Stimulated activated CD4-positive, alpha-beta T cell treated with anti-CD3 and anti-CD28 coated beads, Interleukin-1b, Interleukin-23, amount 100 ng/mL, for 4 hours (primary cell): ENCODE results near the gene GBGT1.

Experiments
- DNase-seq, 2 donors: peaks; one replicate each; pipeline ENCODE4 v3.0.0-alpha.2; 2020; ENCODE audit warnings: low read depth in 2 of 2

GBGT1 gene

DNA sequence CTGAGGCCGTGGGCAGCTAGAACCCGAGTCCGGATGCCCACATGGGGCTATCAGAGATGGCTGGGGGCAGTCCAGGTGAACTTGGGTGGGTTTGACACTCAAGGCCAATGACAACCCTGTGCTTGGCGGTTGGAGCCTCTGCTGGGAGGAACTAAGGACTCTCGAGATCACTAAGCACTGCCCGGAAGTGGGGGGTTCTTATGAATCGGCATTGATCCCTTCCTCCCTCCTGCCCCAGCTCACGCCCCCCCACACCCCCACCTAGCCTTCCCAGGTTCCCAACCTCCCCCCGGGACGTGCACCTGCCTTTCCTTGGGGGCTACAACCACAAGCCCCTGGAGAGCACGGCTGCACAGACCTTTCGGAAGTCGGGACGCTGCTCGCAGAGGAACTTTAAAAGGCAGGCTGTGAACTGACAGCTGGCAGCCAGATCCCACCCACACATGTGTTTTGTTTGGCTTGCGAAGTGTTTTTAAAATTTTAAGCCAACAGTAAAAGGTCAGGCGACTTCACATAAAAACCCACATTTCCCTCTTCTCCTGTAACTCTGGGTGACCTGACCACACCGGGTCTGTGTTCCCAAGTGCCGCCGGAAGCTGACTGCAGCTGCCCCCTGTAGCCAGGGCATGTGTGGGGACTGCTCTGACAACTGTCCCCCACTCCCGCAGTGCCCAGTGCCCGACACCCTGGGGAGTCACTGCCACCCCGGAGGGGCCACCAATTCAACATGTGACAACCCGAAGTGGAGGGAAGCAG is 37.6 kb downstream of the GBGT1 start:
- no peak for DNase-seq

GRCh38 chr9:133124907-133125275 is 38.8 kb downstream of the GBGT1 start:
- no peak for DNase-seq

DNA sequence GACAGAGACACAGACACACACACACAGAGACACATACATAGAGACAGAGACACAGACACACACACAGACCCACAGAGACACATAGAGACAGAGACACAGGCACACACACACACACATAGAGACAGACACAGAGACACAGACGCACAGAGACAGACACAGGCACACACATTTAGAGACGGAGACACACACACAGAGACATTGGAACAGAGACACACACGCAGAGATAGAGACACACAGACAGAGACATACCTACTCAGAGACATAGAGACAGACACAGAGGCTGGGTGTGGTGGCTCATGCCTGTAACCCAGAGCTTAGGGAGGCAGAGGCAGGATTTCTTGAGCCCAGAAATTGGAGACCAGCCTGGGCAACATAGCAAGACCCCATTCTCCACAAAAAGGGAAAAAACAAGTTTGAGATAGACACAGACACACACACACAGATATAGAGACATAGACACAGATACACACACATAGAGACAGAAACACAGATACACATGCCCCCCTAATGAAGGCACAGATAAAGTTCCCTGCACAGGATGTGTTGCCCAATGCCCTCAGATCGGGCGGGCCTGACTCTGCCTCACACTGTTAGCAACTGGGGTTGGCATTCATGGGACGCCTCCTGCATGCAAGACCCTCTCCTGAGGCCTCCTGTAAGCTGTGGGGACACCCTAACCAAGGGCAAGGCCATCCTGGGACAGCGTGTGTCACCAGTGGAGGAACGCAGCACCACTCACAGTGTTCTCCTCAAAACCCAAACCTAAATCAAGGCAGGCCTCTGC is 39.4 kb downstream of the GBGT1 start:
- no peak for DNase-seq

GRCh38 chr9:133122935-133123611 is 40.6 kb downstream of the GBGT1 start:
- DNase-seq, result no peak

GRCh38 chr9:133122605-133122934 is 41.1 kb downstream of the GBGT1 start:
- no peak for DNase-seq

DNA sequence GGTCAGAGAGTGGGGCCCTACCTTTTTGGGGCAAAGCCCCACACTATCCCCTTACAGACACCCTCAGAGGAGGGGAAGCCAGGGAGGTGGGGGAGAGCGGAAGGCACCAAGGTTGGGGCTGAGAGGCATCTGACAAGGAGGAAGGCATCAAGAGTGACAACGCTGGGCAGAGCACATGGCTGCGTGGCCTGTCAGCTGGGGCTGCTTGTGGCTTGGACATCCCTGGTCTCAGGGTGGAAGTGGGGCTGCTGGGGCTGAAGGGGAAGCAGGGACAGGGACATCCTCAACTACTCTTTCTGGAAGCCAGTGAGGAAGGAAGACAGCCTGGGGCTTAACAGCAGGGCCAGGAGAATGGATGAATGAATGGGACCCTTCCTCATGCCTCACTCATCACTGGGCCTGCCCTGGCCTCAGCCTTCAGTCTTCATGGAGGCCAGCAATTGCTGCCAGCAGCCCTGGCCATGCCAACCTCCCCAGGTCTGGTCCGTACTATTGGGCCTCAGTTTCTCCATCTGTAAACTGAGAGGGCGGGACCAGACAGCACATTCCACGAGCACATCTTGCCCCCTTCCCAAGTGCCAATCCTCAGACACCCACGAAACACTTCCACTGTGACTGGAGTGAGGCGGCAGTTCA is 41.7 kb downstream of the GBGT1 start:
- DNase-seq, result no peak

DNA sequence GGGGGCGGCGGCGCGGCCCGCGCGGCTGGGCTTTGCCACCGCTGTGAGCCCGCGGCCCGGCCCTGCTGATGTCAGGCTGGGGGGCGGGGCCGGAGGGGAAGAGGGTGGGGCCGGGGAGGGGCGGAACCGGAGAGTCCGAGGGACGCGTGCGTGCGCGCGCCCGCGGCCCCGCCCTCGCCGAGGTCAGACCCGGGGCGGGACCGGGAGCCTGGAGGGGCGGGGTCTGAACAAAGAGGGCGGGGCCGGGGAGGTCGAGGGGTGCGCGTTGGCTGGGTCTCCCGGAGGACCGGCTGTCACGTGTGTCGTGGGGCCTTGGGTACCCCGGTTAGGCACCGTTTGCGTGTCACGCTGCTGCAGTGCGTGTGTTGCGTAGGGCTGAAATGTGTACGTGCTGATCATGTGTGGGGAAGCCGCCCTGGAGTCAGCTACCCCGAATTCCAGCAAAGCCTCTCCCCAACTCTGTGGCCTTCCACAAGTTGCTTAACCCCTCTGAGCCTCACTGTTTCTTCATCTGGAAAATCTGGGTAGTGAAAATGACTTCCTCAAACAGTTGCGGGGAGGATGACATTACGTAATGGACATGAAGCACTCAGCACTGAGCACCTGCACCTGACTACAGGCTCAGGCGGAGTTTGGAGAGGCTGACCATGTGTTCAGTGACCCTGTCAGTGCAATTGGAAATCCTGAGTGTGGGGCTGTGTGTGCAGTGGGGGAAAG is 42.4 kb downstream of the GBGT1 start, which contains the start of gene RALGDS:
RALGDS (minus strand) TSS at position 43 of the 717 bp plus-strand sequence. CDS start 86 bp downstream, outside the sequence.
- peak; percentile 92 to 94 for DNase-seq

GRCh38 chr9:133120501-133121197 is 43.1 kb downstream of the GBGT1 start:
- no peak for DNase-seq

DNA sequence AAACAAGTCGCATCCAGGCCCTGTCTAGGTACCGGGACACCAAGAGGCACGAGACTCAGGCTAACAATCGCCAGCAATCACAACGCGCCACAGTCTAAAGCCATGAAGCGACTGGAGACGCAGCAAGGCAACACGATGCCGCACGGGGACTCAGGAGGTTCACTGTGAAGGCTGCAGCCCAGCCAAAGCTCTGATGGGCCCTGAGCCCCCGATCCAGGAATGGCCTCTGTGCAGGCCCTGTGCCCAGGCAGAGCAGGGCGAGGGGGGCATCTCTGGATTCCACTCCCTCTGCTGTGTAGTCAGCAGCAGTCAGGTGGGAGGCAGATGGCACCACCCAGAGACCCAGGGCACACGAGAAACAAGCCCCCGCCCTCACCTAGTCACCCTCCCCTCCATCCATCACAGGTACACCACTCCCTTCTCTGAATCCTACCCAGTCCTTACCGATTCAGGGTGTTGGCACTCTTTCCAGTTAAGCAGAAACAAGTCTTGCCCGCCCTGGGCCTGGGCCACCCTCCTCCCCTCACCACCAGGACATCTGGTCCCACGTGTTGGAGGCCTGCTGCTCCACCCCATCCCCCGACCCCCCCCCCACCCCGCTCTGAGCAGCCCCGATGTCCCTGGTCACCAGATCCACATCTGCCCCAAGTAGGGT is 43.7 kb downstream of the GBGT1 start:
- no peak for DNase-seq

- no peak for DNase-seq
Observed at GRCh38 chr9:133119103-133119845, 44.4 kb downstream of the GBGT1 start.

- no peak for DNase-seq
Observed at GRCh38 chr9:133118568-133118967, 45.1 kb downstream of the GBGT1 start.

GRCh38 chr9:133118179-133118520 is 45.6 kb downstream of the GBGT1 start:
- DNase-seq, result no peak

DNA sequence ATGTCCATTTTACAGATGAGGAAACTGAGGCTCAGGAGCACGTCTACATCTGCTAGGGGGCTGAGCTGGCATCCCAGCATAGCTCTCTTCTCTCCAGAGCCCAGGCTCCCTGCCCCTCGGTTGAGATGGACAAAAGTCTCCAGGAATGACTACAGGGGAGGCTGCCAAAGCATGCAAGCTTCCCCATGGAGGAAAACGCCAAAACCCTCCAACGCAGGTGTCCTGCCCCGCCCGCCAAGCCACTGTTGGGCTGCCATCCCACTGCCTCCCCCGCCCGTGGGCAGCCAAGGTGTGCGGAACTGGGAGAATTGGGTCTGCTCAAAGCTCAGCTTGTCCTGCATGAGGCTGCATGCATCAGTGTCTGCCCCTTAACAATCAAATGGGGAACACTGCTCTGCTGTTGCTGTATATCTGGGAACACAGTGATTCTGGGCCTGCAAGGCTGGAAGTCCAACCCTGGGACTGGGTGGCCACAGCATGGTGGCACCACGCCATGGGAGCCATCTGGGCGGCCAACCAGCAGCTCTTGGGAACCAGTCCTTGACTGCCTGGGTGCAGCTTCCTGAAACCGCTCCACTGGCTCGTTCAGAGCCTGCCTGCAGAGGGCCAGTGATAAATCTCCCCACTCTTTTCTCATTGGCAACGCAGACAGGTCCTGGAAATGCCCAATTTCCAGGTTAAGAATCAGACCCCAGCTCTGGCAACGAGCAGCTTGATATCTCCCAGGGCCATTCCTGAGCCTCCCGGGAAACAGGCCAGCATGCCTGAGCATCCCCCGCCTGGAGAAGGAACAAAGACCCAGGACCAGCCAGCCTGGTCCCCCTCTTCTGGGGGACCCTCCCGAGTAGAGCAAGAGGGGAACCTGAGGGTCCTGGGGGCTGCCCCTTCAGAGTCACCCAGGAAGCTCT is 46.2 kb downstream of the GBGT1 start:
- DNase-seq, result no peak

DNA sequence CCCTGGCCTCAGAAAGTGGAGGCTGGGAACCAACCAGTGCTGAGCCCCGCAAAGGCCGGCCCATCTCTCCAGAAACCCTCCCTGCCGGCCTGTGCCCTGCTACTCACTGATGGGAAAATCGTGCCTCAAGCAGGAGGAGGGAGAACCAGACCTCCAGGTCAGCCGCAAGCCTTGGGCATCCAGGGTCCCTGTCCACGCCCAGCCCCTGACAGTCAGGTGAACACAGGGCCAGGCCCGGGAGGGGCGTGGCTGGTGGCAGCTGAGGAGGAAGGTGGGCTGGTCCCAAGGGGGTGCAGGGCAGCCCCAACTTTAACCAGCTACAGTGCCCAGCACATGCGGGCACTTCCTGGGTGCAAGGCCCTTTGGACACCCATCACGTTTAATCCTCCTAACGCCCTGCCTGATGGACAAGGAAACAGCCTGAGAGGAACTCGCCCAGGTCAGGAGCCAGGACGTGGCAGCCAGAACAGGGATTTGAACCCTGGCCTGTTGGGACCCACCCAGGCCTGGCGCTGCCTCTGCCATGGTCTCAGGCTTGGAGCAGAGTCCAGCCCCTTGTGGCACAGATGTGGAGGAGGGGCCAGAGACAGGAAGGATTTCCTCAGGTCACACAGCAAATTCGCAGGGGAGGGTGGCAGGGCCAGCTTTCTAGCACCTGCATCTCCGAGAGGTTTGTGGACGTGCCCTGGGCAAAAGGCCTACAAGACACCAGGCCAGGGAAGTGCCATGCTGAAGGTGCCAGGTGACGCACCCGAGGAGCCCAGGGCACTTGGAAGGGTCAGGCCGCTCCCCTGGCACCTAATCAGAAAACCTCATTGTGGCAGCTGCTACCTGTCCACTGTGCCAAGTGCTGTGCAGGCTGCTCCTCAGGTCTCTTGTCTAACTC is 47.1 kb downstream of the GBGT1 start:
- no peak for DNase-seq

- peak; percentile 43 to 51 for DNase-seq
Observed at GRCh38 chr9:133115604-133116345, 47.9 kb downstream of the GBGT1 start.

GRCh38 chr9:133114886-133115603 is 48.7 kb downstream of the GBGT1 start:
- no peak for DNase-seq
